ENCODE results near the gene WDR11. TPM values are rescaled to one million over a fixed set of nuclear protein-coding genes. Genes with fewer than 3 reads are reported as not detected.
A peak's percentile ranks its signal among the peaks of the same experiment; 100 is the strongest.

WDR11 gene
- total and polyA plus RNA-seq, 9 of the 15 experiments (the other 6 are each of a cell fraction or from before 2014, with no cell fraction given): 12.4 to 50.7 (median 23.6) TPM

GRCh38 chr10:120942806-120943413 lies 91.7 kb downstream of the WDR11 start (continued):
- TF ChIP-seq SIRT6 (IDR thresholded peaks at IDR 0.05; ENCODE audit: low read depth, low read length): no peak
- no peak for TF ChIP-seq ARID4B (CRISPR knock-in tag; IDR thresholded peaks at IDR 0.05)
- peak; percentile 19 for TF ChIP-seq ZFP36 (IDR thresholded peaks at IDR 0.05; ENCODE audit: low read depth, low read length, partially characterized antibody)
- peak in 1 of 3 experiments; percentile 66 for TF ChIP-seq YY1 (IDR thresholded peaks at IDR 0.05; ENCODE audit: borderline replicate concordance in 1 of 3, control insufficient read depth in 1 of 3, extremely low read depth in 1 of 3, insufficient read depth in 3 of 3, insufficient read length in 1 of 3, insufficient replicate concordance in 2 of 3, low read depth in 1 of 3, low read length in 2 of 3)
- TF ChIP-seq CTCF (IDR thresholded peaks at IDR 0.05 in 2 of 3, conservative IDR thresholded peaks at IDR 0.05 in 1 of 3; ENCODE audit: insufficient read depth in 2 of 3, low read depth in 1 of 3, low read length in 3 of 3): peak; percentile 75 to 80 (median 75)
- TF ChIP-seq TCF15 (CRISPR knock-in tag; IDR thresholded peaks at IDR 0.05): no peak
- TF ChIP-seq ZNF431 (CRISPR knock-in tag; IDR thresholded peaks at IDR 0.05): no peak
- peak; percentile 81 for TF ChIP-seq CREM (IDR thresholded peaks at IDR 0.05; ENCODE audit: low read depth)
- no peak for TF ChIP-seq NBN (IDR thresholded peaks at IDR 0.05; ENCODE audit: low read depth)
- no peak for TF ChIP-seq DLX4 (CRISPR knock-in tag; IDR thresholded peaks at IDR 0.05)
- no peak for TF ChIP-seq ZNF707 (CRISPR knock-in tag; conservative IDR thresholded peaks at IDR 0.05)
- TF ChIP-seq ZKSCAN3 (CRISPR knock-in tag; IDR thresholded peaks at IDR 0.05): no peak
- TF ChIP-seq NFATC3 (IDR thresholded peaks at IDR 0.05): no peak
- TF ChIP-seq LCOR (CRISPR knock-in tag; IDR thresholded peaks at IDR 0.05): no peak
- no peak for TF ChIP-seq PHB2 (IDR thresholded peaks at IDR 0.05; ENCODE audit: low read depth)
- TF ChIP-seq DPF2 (IDR thresholded peaks at IDR 0.05): no peak
- TF ChIP-seq POLR2H (tag; IDR thresholded peaks at IDR 0.05; ENCODE audit: low read depth): no peak
- TF ChIP-seq, protein P1, sequence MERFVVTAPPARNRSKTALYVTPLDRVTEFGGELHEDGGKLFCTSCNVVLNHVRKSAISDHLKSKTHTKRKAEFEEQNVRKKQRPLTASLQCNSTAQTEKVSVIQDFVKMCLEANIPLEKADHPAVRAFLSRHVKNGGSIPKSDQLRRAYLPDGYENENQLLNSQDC (CRISPR knock-in tag; IDR thresholded peaks at IDR 0.05): no peak
- TF ChIP-seq, protein P2, sequence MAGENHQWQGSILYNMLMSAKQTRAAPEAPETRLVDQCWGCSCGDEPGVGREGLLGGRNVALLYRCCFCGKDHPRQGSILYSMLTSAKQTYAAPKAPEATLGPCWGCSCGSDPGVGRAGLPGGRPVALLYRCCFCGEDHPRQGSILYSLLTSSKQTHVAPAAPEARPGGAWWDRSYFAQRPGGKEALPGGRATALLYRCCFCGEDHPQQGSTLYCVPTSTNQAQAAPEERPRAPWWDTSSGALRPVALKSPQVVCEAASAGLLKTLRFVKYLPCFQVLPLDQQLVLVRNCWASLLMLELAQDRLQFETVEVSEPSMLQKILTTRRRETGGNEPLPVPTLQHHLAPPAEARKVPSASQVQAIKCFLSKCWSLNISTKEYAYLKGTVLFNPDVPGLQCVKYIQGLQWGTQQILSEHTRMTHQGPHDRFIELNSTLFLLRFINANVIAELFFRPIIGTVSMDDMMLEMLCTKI (IDR thresholded peaks at IDR 0.05; ENCODE audit: partially characterized antibody): no peak

All from K562 (cell line).